Activated CD4-positive, alpha-beta T cell treated with anti-CD3 and anti-CD28 coated beads for 36 hours (primary cell): ENCODE measurements around the gene PODXL. TPM values are rescaled to one million over a fixed set of nuclear protein-coding genes. Genes with fewer than 3 reads are reported as not detected.

Experiments
- ATAC-seq: fragments of 200-7000 bp; cut with Tn5 transposase; one replicate; pipeline ENCODE4 v1.10.0; 2021; ENCODE audit warnings: mild to moderate bottlenecking, moderate library complexity
- CTCF ChIA-PET: fragments of 350-600 bp; sonication (Branson Sonifier 250); formaldehyde crosslinking; loops from one replicate; lab custom pipeline; 2021; ENCODE audit warnings: antibody characterized with exemption; lab: Charles Lee
- POLR2A ChIA-PET: fragments of 350-600 bp; sonication (Branson Sonifier 250); formaldehyde crosslinking; loops from one replicate; lab custom pipeline; 2021; ENCODE audit warnings: antibody characterized with exemption, inconsistent platforms; lab: Charles Lee
- DNase-seq: peaks from one replicate; pipeline ENCODE4 v3.0.0-alpha.2; 2020
- H3K27ac Mint-ChIP-seq: one replicate; pipeline ENCODE4 v1.8.0; 2021; ENCODE audit warnings: mixed read lengths
- H3K27me3 Mint-ChIP-seq: one replicate; pipeline ENCODE4 v1.8.0; 2021; ENCODE audit warnings: mixed read lengths
- H3K36me3 Mint-ChIP-seq: one replicate; pipeline ENCODE4 v1.8.0; 2021; ENCODE audit warnings: low read depth, mixed read lengths
- H3K4me1 Mint-ChIP-seq: one replicate; pipeline ENCODE4 v1.8.0; 2021; ENCODE audit warnings: mixed read lengths
- H3K4me3 Mint-ChIP-seq: one replicate; pipeline ENCODE4 v1.8.0; 2021; ENCODE audit warnings: mild to moderate bottlenecking, moderate library complexity, mixed read lengths
- H3K9me3 Mint-ChIP-seq: one replicate; pipeline ENCODE4 v1.8.0; 2021; ENCODE audit warnings: low read depth, mixed read lengths
- intact Hi-C, 2 experiments: fragments of 100-400 bp; cut with DNase I in 1 of 2; cut with micrococcal nuclease in 1 of 2; formaldehyde crosslinking; loops; one replicate each; pipeline versions ENCODE4 v1.14.2 to v1.15.1; 2022 to 2024; cut with DNase I, micrococcal nuclease
- total RNA-seq, 2 experiments: library from RNA; stranded (reverse); gene quantifications; one replicate each; pipeline ENCODE4 v1.2.3, GENCODE V29; 2021

PODXL gene
- total RNA-seq, 2 experiments from 2014 or later, result 0.48 to 0.49 TPM

- Mint-ChIP-seq H3K27ac (no peak overlapping the region), H3K4me3 (no peak overlapping the region), H3K36me3 (no peaks in the 10 kb centered on the region), H3K27me3 (peaks cover under 1% of the 10 kb centered on the region), H3K4me1 (no peaks in the 10 kb centered on the region), H3K9me3 (no peaks in the 10 kb centered on the region)
- ChIA-PET POLR2A (interaction anchor here (0.6 kb wide), 1 partner anchor 39 kb away, joined by 9 read pairs; no protein-coding TSS in a partner anchor), CTCF (no interaction called here)
- ATAC-seq (no peak), DNase-seq (no peak)
- intact Hi-C loops, result no loop called here
These were observed 22.6 kb downstream of the PODXL start for GRCh38 chr7:131533566-131534561.

- intact Hi-C loops, result no loop called here
These were observed 23.3 kb downstream of the PODXL start for GRCh38 chr7:131533151-131533559.

GRCh38 chr7:131532570-131533091 lies 23.8 kb downstream of the PODXL start:
- no peaks in the 10 kb centered on the region for H3K9me3 Mint-ChIP-seq
- CTCF ChIA-PET, result no interaction called here
- no peak overlapping the region for H3K4me3 Mint-ChIP-seq
- H3K4me1 Mint-ChIP-seq, result no peaks in the 10 kb centered on the region
- H3K27me3 Mint-ChIP-seq, result peaks cover 4% of the 10 kb centered on the region
- H3K36me3 Mint-ChIP-seq, result no peaks in the 10 kb centered on the region
- intact Hi-C loops, result no loop called here
- POLR2A ChIA-PET, result no interaction called here
- H3K27ac Mint-ChIP-seq, result no peak overlapping the region
- ATAC-seq (no peak), DNase-seq (no peak)

More at GRCh38 chr7:131533151-131533559, 23.3 kb downstream of the PODXL start:
- DNase-seq, result no peak
- Mint-ChIP-seq H3K27me3 (peaks cover 4% of the 10 kb centered on the region), H3K9me3 (no peaks in the 10 kb centered on the region), H3K4me1 (no peaks in the 10 kb centered on the region), H3K27ac (no peak overlapping the region), H3K4me3 (no peak overlapping the region), H3K36me3 (no peaks in the 10 kb centered on the region)
- CTCF ChIA-PET, result no interaction called here
- ATAC-seq, result no peak
- POLR2A ChIA-PET, result interaction anchor here (0.6 kb wide), 1 partner anchor 40 kb away, joined by 9 read pairs; no protein-coding TSS in a partner anchor

- Mint-ChIP-seq H3K27ac (no peak overlapping the region), H3K4me1 (peaks cover 2% of the 10 kb centered on the region), H3K9me3 (no peaks in the 10 kb centered on the region), H3K36me3 (no peaks in the 10 kb centered on the region), H3K4me3 (no peak overlapping the region), H3K27me3 (peaks cover 5% of the 10 kb centered on the region)
- POLR2A ChIA-PET, result no interaction called here
- no peak for DNase-seq
- intact Hi-C loops, result no loop called here
- CTCF ChIA-PET, result no interaction called here
- no peak for ATAC-seq
These were observed 26.3 kb downstream of the PODXL start for GRCh38 chr7:131530137-131530536.

- ATAC-seq, result no peak
- POLR2A ChIA-PET, result no interaction called here
These were observed 26.8 kb downstream of the PODXL start for GRCh38 chr7:131529617-131530016.

GRCh38 chr7:131529179-131529578 lies 27.2 kb downstream of the PODXL start:
- DNase-seq (no peak), ATAC-seq (no peak)
- POLR2A ChIA-PET, result no interaction called here
- intact Hi-C loops, result no loop called here
- Mint-ChIP-seq H3K4me1 (peaks cover 2% of the 10 kb centered on the region), H3K27me3 (peaks cover 5% of the 10 kb centered on the region), H3K27ac (no peak overlapping the region), H3K4me3 (no peak overlapping the region), H3K36me3 (no peaks in the 10 kb centered on the region), H3K9me3 (no peaks in the 10 kb centered on the region)
- CTCF ChIA-PET, result no interaction called here

More at GRCh38 chr7:131529617-131530016, 26.8 kb downstream of the PODXL start:
- CTCF ChIA-PET, result no interaction called here
- Mint-ChIP-seq H3K36me3 (no peaks in the 10 kb centered on the region), H3K27me3 (peaks cover 5% of the 10 kb centered on the region), H3K4me3 (no peak overlapping the region), H3K4me1 (peaks cover 2% of the 10 kb centered on the region), H3K27ac (no peak overlapping the region), H3K9me3 (no peaks in the 10 kb centered on the region)
- intact Hi-C loops, result no loop called here
- no peak for DNase-seq

- no peak overlapping the region for H3K27ac Mint-ChIP-seq
- POLR2A ChIA-PET, result interaction anchor here (0.6 kb wide), 1 partner anchor 417 kb away, joined by 3 read pairs; no protein-coding TSS in a partner anchor
- intact Hi-C loops, result no loop called here
- H3K27me3 Mint-ChIP-seq, result peaks cover 5% of the 10 kb centered on the region
- peaks cover 9% of the 10 kb centered on the region for H3K4me1 Mint-ChIP-seq
- CTCF ChIA-PET, result interaction anchor here (0.8 kb wide), 1 partner anchor 14 kb away, joined by 3 read pairs; no protein-coding TSS in a partner anchor
- ATAC-seq (peak; percentile 39), DNase-seq (no peak)
- no peak overlapping the region for H3K4me3 Mint-ChIP-seq
- H3K36me3 Mint-ChIP-seq, result no peaks in the 10 kb centered on the region
- H3K9me3 Mint-ChIP-seq, result no peaks in the 10 kb centered on the region
These were observed 29.0 kb downstream of the PODXL start for GRCh38 chr7:131527456-131527855.

- ChIA-PET POLR2A (interaction anchor here (0.7 kb wide), 1 partner anchor 508 kb away, joined by 3 read pairs; no protein-coding TSS in a partner anchor), CTCF (no interaction called here)
- ATAC-seq, result no peak
- Mint-ChIP-seq H3K27me3 (peaks cover 5% of the 10 kb centered on the region), H3K9me3 (no peaks in the 10 kb centered on the region), H3K27ac (no peak overlapping the region), H3K4me3 (no peak overlapping the region), H3K36me3 (no peaks in the 10 kb centered on the region), H3K4me1 (peaks cover 13% of the 10 kb centered on the region)
- DNase-seq, result no peak
- intact Hi-C loops, result no loop called here
These were observed 30.6 kb downstream of the PODXL start for GRCh38 chr7:131525820-131526219.

GRCh38 chr7:131524703-131525102 lies 31.7 kb downstream of the PODXL start:
- Mint-ChIP-seq H3K27ac (no peak overlapping the region), H3K4me3 (no peak overlapping the region), H3K36me3 (no peaks in the 10 kb centered on the region), H3K27me3 (peaks cover 5% of the 10 kb centered on the region), H3K4me1 (peaks cover 13% of the 10 kb centered on the region), H3K9me3 (no peaks in the 10 kb centered on the region)
- intact Hi-C loops, result no loop called here
- DNase-seq, result no peak
- ATAC-seq, result no peak
- ChIA-PET CTCF (interaction anchor here (1.0 kb wide), 1 partner anchor 23 kb away, joined by 4 read pairs; no protein-coding TSS in a partner anchor), POLR2A (no interaction called here)

GRCh38 chr7:131524115-131524514 lies 32.3 kb downstream of the PODXL start:
- no peak for DNase-seq
- no peaks in the 10 kb centered on the region for H3K36me3 Mint-ChIP-seq
- H3K27me3 Mint-ChIP-seq, result peaks cover 5% of the 10 kb centered on the region
- ChIA-PET POLR2A (no interaction called here), CTCF (interaction anchor here (0.9 to 1.0 kb wide), 2 partner anchors 13 to 23 kb away, joined by 3 to 4 read pairs; no protein-coding TSS in a partner anchor)
- H3K4me1 Mint-ChIP-seq, result peaks cover 13% of the 10 kb centered on the region
- no peaks in the 10 kb centered on the region for H3K9me3 Mint-ChIP-seq
- no peak overlapping the region for H3K27ac Mint-ChIP-seq
- intact Hi-C loops, result no loop called here
- no peak for ATAC-seq
- no peak overlapping the region for H3K4me3 Mint-ChIP-seq

- Mint-ChIP-seq H3K27ac (peak overlapping the region; percentile 47), H3K4me3 (no peak overlapping the region), H3K27me3 (peaks cover 1% of the 10 kb centered on the region), H3K4me1 (peaks cover 12% of the 10 kb centered on the region), H3K36me3 (no peaks in the 10 kb centered on the region), H3K9me3 (no peaks in the 10 kb centered on the region)
- ChIA-PET POLR2A (interaction anchor here (0.6 to 1.0 kb wide), 2 partner anchors 21 to 137 kb away, joined by 3 read pairs; no protein-coding TSS in a partner anchor), CTCF (interaction anchor here (0.6 to 2.0 kb wide), 6 partner anchors 10 to 323 kb away, joined by 3 to 8 read pairs (median 3); no protein-coding TSS in a partner anchor)
- peak; percentile 94 for ATAC-seq
- intact Hi-C loops, result no loop called here
- DNase-seq, result no peak
These were observed 34.0 kb downstream of the PODXL start for GRCh38 chr7:131522325-131522930.
